HG03575 (cell line): ENCODE measurements around the gene SLC22A23.

Experiments used
- ATAC-seq: cut with Tn5 transposase; IDR thresholded peaks from one replicate; pipeline ENCODE4 v1.9.1; 2021; ENCODE audit not compliant: unreplicated experiment, insufficient number of reproducible peaks, low FRiP score; ENCODE audit errors: extremely low read depth

SLC22A23 gene

GRCh38 chr6:3331494-3331893 is 125.4 kb downstream of the SLC22A23 start:
- no peak for ATAC-seq

- no peak for ATAC-seq
These were observed 126.7 kb downstream of the SLC22A23 start for GRCh38 chr6:3330199-3330598.

- no peak for ATAC-seq
These were observed 127.3 kb downstream of the SLC22A23 start for GRCh38 chr6:3329393-3330051.

GRCh38 chr6:3328796-3329195 is 128.1 kb downstream of the SLC22A23 start:
- no peak for ATAC-seq

GRCh38 chr6:3328145-3328544 is 128.7 kb downstream of the SLC22A23 start:
- no peak for ATAC-seq

- no peak for ATAC-seq
These were observed 129.4 kb downstream of the SLC22A23 start for GRCh38 chr6:3327403-3327802.

- no peak for ATAC-seq
These were observed 129.9 kb downstream of the SLC22A23 start for GRCh38 chr6:3326981-3327380.

- no peak for ATAC-seq
These were observed 130.5 kb downstream of the SLC22A23 start for GRCh38 chr6:3326184-3326971.

GRCh38 chr6:3325210-3325609 is 131.6 kb downstream of the SLC22A23 start:
- no peak for ATAC-seq

GRCh38 chr6:3324262-3324942 is 132.4 kb downstream of the SLC22A23 start:
- ATAC-seq: no peak

- no peak for ATAC-seq
These were observed 133.1 kb downstream of the SLC22A23 start for GRCh38 chr6:3323696-3324261.

GRCh38 chr6:3323148-3323547 is 133.7 kb downstream of the SLC22A23 start:
- no peak for ATAC-seq

- no peak for ATAC-seq
These were observed 134.4 kb downstream of the SLC22A23 start for GRCh38 chr6:3322366-3322890.

GRCh38 chr6:3321875-3322274 is 135.0 kb downstream of the SLC22A23 start:
- no peak for ATAC-seq

GRCh38 chr6:3321042-3321441 is 135.8 kb downstream of the SLC22A23 start:
- no peak for ATAC-seq

- no peak for ATAC-seq
These were observed 136.5 kb downstream of the SLC22A23 start for GRCh38 chr6:3320238-3320811.

- ATAC-seq: no peak
These were observed 137.1 kb downstream of the SLC22A23 start for GRCh38 chr6:3319610-3320200.

- no peak for ATAC-seq
These were observed 137.9 kb downstream of the SLC22A23 start for GRCh38 chr6:3318821-3319540.
